Lung (tissue), 12 donors: ENCODE measurements around the gene SVIL. TPM values are rescaled to one million over a fixed set of nuclear protein-coding genes. Genes with fewer than 3 reads are reported as not detected.

Experiments
- ATAC-seq: fragments of 200-7000 bp; cut with Tn5 transposase; one replicate; pipeline ENCODE4 v1.9.1; 2020; ENCODE audit warnings: moderate number of reproducible peaks; ENCODE audit not compliant: insufficient read depth, low FRiP score
- DNase-seq, 3 donors: peaks; one replicate each; pipeline ENCODE4 v3.0.0-alpha.2; 2013 to 2017
- H3K27ac ChIP-seq, 2 donors: one replicate each; pipeline ENCODE4 v1.5.1; 2013; ENCODE audit warnings: mild to moderate bottlenecking in 2 of 2, moderate library complexity in 2 of 2, control low read depth in 1 of 2, inconsistent platforms in 1 of 2, low read depth in 1 of 2, low read length in 1 of 2
- H3K27me3 ChIP-seq, 3 donors: one replicate each; pipeline ENCODE4 v1.5.1; 2013; ENCODE audit warnings: low read length in 2 of 3; ENCODE audit not compliant: control insufficient read depth in 3 of 3, insufficient read depth in 3 of 3
- H3K36me3 ChIP-seq, 4 donors: one replicate each; pipeline ENCODE4 v1.5.1; 2013; ENCODE audit warnings: low read length in 4 of 4, mild to moderate bottlenecking in 1 of 4, moderate library complexity in 1 of 4; ENCODE audit not compliant: control insufficient read depth in 4 of 4, insufficient read depth in 4 of 4
- H3K4me1 ChIP-seq, 5 donors: one replicate each; pipeline ENCODE4 v1.5.1; 2013; ENCODE audit warnings: low read length in 5 of 5, mild to moderate bottlenecking in 2 of 5, moderate library complexity in 1 of 5; ENCODE audit not compliant: control insufficient read depth in 5 of 5, insufficient read depth in 5 of 5
- H3K4me3 ChIP-seq: one replicate; pipeline ENCODE4 v1.5.1; 2013; ENCODE audit warnings: mild to moderate bottlenecking, control low read depth, moderate library complexity
- H3K9ac ChIP-seq, 2 donors: one replicate each; pipeline ENCODE4 v1.5.1; 2013; ENCODE audit warnings: low read length in 2 of 2, control low read depth in 1 of 2; ENCODE audit not compliant: insufficient read depth in 1 of 2
- H3K9me3 ChIP-seq, 4 donors: one replicate each; pipeline ENCODE4 v1.5.1; 2013; ENCODE audit warnings: low read length in 3 of 4, mild to moderate bottlenecking in 1 of 4, moderate library complexity in 1 of 4; ENCODE audit not compliant: control insufficient read depth in 4 of 4, insufficient read depth in 3 of 4
- WGBS, 2 donors: extraction: QIAGEN DNeasy Blood & Tissue Kit; methylation state at CpG; one replicate each; pipeline ENCODE4 v1.1.7; 2013; 5-methylcytosine and 5-hydroxymethylcytosine counted together
- polyA plus RNA-seq, 2 donors: library from polyadenylated mRNA; stranded (reverse); fragments of 200-250 nt; gene quantifications; one replicate each; pipeline ENCODE4 v1.2.1, GENCODE V29; 2013
- total RNA-seq, 2 donors: library from RNA; depleted of rRNA in 1 of 2; stranded (reverse); fragments of >200 nt in 1 of 2; gene quantifications; one replicate each; pipeline ENCODE4 v1.2.1, GENCODE V29; 2014 to 2021
- TF ChIP-seq, protein P1 (sequence below): IDR thresholded peaks from 2 replicates; pipeline ENCODE4 v1.5.1; 2012; ENCODE audit warnings: mild to moderate bottlenecking; ENCODE audit errors: control extremely low read depth, extremely low read depth
- donor health status: control.
- donor health status: control.
- donor health status: Bipolar disorder and iron deficiency.
- donor health status: healthy.
- donor health status: DM: yes; HTN: yes; CAD: no.

SVIL gene
- total and polyA plus RNA-seq, 4 donors, result 13.6 to 117 (median 44.0) TPM

- peak; percentile 68 for ATAC-seq
- no peak overlapping the region for H3K4me3 ChIP-seq
- 33 to 52% methylated on average over 11 of the region's 11 CpGs for WGBS, 2 donors
These were observed 4.3 kb downstream of the SVIL start for GRCh38 chr10:29630205-29631048.

DNA sequence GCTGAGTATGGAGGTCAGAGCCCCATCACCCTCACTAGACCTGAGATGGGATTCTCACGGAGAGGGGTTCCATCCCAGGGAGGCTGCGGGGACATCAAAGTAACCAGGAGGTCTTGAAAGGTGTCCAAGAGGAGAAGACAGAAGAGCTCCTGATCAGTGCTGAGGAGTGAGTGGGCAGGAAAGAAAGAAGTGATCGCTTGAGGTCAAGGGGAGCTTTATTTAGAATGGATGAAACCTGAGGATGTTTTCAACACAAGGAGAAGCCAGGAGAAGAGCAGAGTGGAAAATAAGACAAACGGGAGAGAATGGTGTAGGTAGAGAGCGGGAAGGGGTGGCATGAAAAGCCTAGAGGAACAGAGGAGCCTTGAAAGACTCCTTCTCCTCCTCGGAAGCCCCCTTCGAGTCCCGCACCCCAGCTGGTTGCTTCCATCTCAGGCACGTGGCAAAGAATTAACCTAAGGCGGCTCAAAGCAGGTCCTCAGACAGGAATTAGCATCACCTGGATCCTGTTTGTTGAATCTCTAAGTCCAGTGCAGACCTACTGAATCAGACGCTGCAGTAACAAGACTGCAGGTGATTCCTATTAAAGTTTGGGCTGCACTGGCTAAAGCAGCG, 5.8 kb downstream of the SVIL start:
- peak overlapping the region; percentile 41 to 65 for H3K27ac ChIP-seq
- DNase-seq, result no peak
- ATAC-seq, result no peak
- 89 to 94% methylated on average over 12 of the region's 12 CpGs for WGBS, 2 donors
- H3K9me3 ChIP-seq, result no peaks in the 10 kb centered on the region
- no peak overlapping the region for H3K4me3 ChIP-seq
- H3K36me3 ChIP-seq, result no peaks in the 10 kb centered on the region
- TF ChIP-seq, protein P1, sequence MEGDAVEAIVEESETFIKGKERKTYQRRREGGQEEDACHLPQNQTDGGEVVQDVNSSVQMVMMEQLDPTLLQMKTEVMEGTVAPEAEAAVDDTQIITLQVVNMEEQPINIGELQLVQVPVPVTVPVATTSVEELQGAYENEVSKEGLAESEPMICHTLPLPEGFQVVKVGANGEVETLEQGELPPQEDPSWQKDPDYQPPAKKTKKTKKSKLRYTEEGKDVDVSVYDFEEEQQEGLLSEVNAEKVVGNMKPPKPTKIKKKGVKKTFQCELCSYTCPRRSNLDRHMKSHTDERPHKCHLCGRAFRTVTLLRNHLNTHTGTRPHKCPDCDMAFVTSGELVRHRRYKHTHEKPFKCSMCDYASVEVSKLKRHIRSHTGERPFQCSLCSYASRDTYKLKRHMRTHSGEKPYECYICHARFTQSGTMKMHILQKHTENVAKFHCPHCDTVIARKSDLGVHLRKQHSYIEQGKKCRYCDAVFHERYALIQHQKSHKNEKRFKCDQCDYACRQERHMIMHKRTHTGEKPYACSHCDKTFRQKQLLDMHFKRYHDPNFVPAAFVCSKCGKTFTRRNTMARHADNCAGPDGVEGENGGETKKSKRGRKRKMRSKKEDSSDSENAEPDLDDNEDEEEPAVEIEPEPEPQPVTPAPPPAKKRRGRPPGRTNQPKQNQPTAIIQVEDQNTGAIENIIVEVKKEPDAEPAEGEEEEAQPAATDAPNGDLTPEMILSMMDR, result no peak
- no peak overlapping the region for H3K9ac ChIP-seq
- H3K27me3 ChIP-seq, result no peaks in the 10 kb centered on the region
- H3K4me1 ChIP-seq, result peaks cover 0 to 14% (median 6%) of the 10 kb centered on the region in 5 donors

More at GRCh38 chr10:29630205-29631048, 4.3 kb downstream of the SVIL start:
- H3K4me1 ChIP-seq, result peaks cover 0 to 19% (median 8%) of the 10 kb centered on the region in 5 donors
- peak overlapping the region; percentile 59 to 90 for H3K27ac ChIP-seq
- H3K36me3 ChIP-seq, result no peaks in the 10 kb centered on the region
- peak in 2 of 3 donors; percentile 57 to 67 for DNase-seq
- H3K9me3 ChIP-seq, result no peaks in the 10 kb centered on the region
- TF ChIP-seq, protein P1, result no peak
- no peaks in the 10 kb centered on the region for H3K27me3 ChIP-seq
- H3K9ac ChIP-seq, result no peak overlapping the region

DNA sequence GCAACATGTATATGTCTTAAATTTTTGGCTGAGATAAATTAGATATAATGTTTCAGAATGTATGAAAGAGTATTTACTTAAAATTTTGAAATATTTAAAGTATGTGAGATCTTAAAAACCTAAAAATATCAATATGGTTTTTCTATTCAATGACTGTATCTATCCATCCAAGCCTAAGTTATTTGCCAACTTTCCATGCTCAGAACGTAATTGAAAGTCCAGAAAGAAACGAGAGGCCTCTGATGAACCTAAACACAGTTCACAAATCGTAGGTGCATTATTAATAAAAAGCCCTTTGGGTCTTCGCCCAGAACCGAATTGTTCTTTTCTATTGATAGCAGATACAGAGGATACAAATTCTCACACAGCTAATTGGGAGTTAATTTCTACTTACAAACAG, 6.5 kb downstream of the SVIL start:
- TF ChIP-seq, protein P1, result no peak
- H3K36me3 ChIP-seq, result no peaks in the 10 kb centered on the region
- no peak for DNase-seq
- H3K4me3 ChIP-seq, result no peak overlapping the region
- WGBS, 2 donors, result 70 to 82% methylated on average over 5 of the region's 5 CpGs
- no peaks in the 10 kb centered on the region for H3K27me3 ChIP-seq
- H3K27ac ChIP-seq, result no peak overlapping the region
- ATAC-seq, result no peak
- no peaks in the 10 kb centered on the region for H3K9me3 ChIP-seq
- H3K4me1 ChIP-seq, result peaks cover 0 to 14% (median 6%) of the 10 kb centered on the region in 5 donors
- no peak overlapping the region for H3K9ac ChIP-seq
